ENCODE measurements around the gene TUBA4B.

- TF ChIP-seq POLR2A (IDR thresholded peaks at IDR 0.05; ENCODE audit: low read depth, low read length) = no peak
- TF ChIP-seq EZH2 (IDR thresholded peaks at IDR 0.05; ENCODE audit: borderline replicate concordance, low read depth, low read length, severe bottlenecking) = no peak
- TF ChIP-seq CTCF (IDR thresholded peaks at IDR 0.05; ENCODE audit: extremely low read depth in 1 of 2, insufficient read depth in 1 of 2, low read depth in 1 of 2, low read length in 2 of 2) = no peak
Measured at GRCh38 chr2:219282375-219282774, 29.3 kb downstream of the TUBA4B start.

All from endothelial cell of umbilical vein (primary cell).